Astrocyte (in vitro differentiated cells and primary cell): ENCODE measurements around the gene SLC22A31. TPM values are rescaled to one million over a fixed set of nuclear protein-coding genes. Genes with fewer than 3 reads are reported as not detected.
A peak's percentile ranks its signal among the peaks of the same experiment; 100 is the strongest.

ENCODE experiments used
- DNase-seq: peaks from one replicate; pipeline ENCODE4 v3.0.0-alpha.2; 2010; ENCODE audit warnings: low read depth
- FAIRE-seq: peaks from 2 replicates; lab custom pipeline; 2011; peaks lifted over from hg19 to GRCh38; lab: Jason Lieb, UNC
- H2AFZ ChIP-seq: 2 replicates; pipeline ENCODE4 v1.6.0; 2012; ENCODE audit warnings: low read depth, low read length, inconsistent platforms
- H3K27ac ChIP-seq: 2 replicates; pipeline ENCODE4 v1.5.1; 2011; ENCODE audit warnings: low read depth, low read length, inconsistent platforms
- H3K27me3 ChIP-seq: 2 replicates; pipeline ENCODE4 v1.6.0; 2011; ENCODE audit warnings: low read length, inconsistent platforms; ENCODE audit not compliant: insufficient read depth
- H3K36me3 ChIP-seq: 2 replicates; pipeline ENCODE4 v1.5.1; 2011; ENCODE audit warnings: low read length, inconsistent platforms; ENCODE audit not compliant: insufficient read depth
- H3K4me1 ChIP-seq: 2 replicates; pipeline ENCODE4 v1.5.1; 2011; ENCODE audit warnings: low read length, inconsistent platforms; ENCODE audit not compliant: insufficient read depth
- H3K4me2 ChIP-seq: 2 replicates; pipeline ENCODE4 v1.6.0; 2012; ENCODE audit warnings: low read length, inconsistent platforms
- H3K4me3 ChIP-seq: 2 replicates; pipeline ENCODE4 v1.5.1; 2011; ENCODE audit warnings: low read depth, mild to moderate bottlenecking, low read length, inconsistent platforms; ENCODE audit not compliant: insufficient read depth
- H3K79me2 ChIP-seq: 2 replicates; pipeline ENCODE4 v1.6.0; 2012; ENCODE audit warnings: mild to moderate bottlenecking, low read length, inconsistent platforms; ENCODE audit not compliant: insufficient read depth
- H3K9ac ChIP-seq: 2 replicates; pipeline ENCODE4 v1.6.0; 2012; ENCODE audit warnings: mild to moderate bottlenecking, low read length, inconsistent platforms
- H3K9me3 ChIP-seq: 2 replicates; pipeline ENCODE4 v1.5.1; 2012; ENCODE audit warnings: low read depth, mild to moderate bottlenecking, low read length, inconsistent platforms; ENCODE audit not compliant: insufficient read depth
- H4K20me1 ChIP-seq: 2 replicates; pipeline ENCODE4 v1.6.0; 2012; ENCODE audit warnings: low read length, inconsistent platforms; ENCODE audit not compliant: insufficient read depth
- H3K27ac Mint-ChIP-seq: one replicate; pipeline ENCODE4 v1.8.0; 2021; ENCODE audit warnings: mild to moderate bottlenecking, mixed read lengths; ENCODE audit not compliant: unreplicated experiment
- H3K27me3 Mint-ChIP-seq: one replicate; pipeline ENCODE4 v1.8.0; 2021; ENCODE audit warnings: low read depth, mixed read lengths; ENCODE audit not compliant: unreplicated experiment
- H3K36me3 Mint-ChIP-seq: one replicate; pipeline ENCODE4 v1.8.0; 2021; ENCODE audit warnings: low read depth, mixed read lengths; ENCODE audit not compliant: unreplicated experiment
- H3K4me1 Mint-ChIP-seq: one replicate; pipeline ENCODE4 v1.8.0; 2021; ENCODE audit warnings: low read depth, mixed read lengths; ENCODE audit not compliant: unreplicated experiment
- H3K4me3 Mint-ChIP-seq: one replicate; pipeline ENCODE4 v1.8.0; 2021; ENCODE audit warnings: mild to moderate bottlenecking, moderate library complexity, mixed read lengths; ENCODE audit not compliant: unreplicated experiment
- H3K9me3 Mint-ChIP-seq: one replicate; pipeline ENCODE4 v1.8.0; 2021; ENCODE audit warnings: mild to moderate bottlenecking, mixed read lengths; ENCODE audit not compliant: unreplicated experiment
- CTCF ChIP-seq: IDR thresholded peaks from 2 replicates; pipeline ENCODE4 v1.5.1; 2011; ENCODE audit warnings: low read depth, mild to moderate bottlenecking, inconsistent platforms, low read length, moderate library complexity; ENCODE audit not compliant: insufficient read depth
- EZH2 ChIP-seq: IDR thresholded peaks from 2 replicates; pipeline ENCODE4 v1.6.1; 2012; ENCODE audit warnings: mild to moderate bottlenecking, low read length, inconsistent platforms; ENCODE audit not compliant: insufficient read depth
- total RNA-seq: library from RNA; stranded (reverse); gene quantifications from 2 replicates; pipeline ENCODE4 v1.2.1, GENCODE V29; 2021

The SLC22A31 gene
- total RNA-seq, 1 donor from 2014 or later, result 1.3 TPM

- Histone ChIP-seq H3K9me3 (peaks cover 4% of the 10 kb centered on the region), H3K36me3 (no peaks in the 10 kb centered on the region), H3K4me3 (no peak overlapping the region), H3K27me3 (peaks cover 29% of the 10 kb centered on the region), H3K9ac (no peak overlapping the region), H4K20me1 (no peaks in the 10 kb centered on the region), H3K79me2 (no peaks in the 10 kb centered on the region), H3K4me1 (no peaks in the 10 kb centered on the region), H2AFZ (peak overlapping the region; percentile 34), H3K27ac (no peak overlapping the region), H3K4me2 (peak overlapping the region; percentile 74)
- peak; percentile 97 for TF ChIP-seq EZH2
- no peak for TF ChIP-seq CTCF
- no peak for DNase-seq
- Mint-ChIP-seq H3K27ac (no peak overlapping the region), H3K4me1 (no peaks in the 10 kb centered on the region), H3K9me3 (peaks cover 9% of the 10 kb centered on the region), H3K4me3 (no peak overlapping the region), H3K36me3 (no peaks in the 10 kb centered on the region), H3K27me3 (peaks cover 37% of the 10 kb centered on the region)
- no peak for FAIRE-seq
Measured at GRCh38 chr16:89200850-89201411, 594 bp upstream of the SLC22A31 start.

DNA sequence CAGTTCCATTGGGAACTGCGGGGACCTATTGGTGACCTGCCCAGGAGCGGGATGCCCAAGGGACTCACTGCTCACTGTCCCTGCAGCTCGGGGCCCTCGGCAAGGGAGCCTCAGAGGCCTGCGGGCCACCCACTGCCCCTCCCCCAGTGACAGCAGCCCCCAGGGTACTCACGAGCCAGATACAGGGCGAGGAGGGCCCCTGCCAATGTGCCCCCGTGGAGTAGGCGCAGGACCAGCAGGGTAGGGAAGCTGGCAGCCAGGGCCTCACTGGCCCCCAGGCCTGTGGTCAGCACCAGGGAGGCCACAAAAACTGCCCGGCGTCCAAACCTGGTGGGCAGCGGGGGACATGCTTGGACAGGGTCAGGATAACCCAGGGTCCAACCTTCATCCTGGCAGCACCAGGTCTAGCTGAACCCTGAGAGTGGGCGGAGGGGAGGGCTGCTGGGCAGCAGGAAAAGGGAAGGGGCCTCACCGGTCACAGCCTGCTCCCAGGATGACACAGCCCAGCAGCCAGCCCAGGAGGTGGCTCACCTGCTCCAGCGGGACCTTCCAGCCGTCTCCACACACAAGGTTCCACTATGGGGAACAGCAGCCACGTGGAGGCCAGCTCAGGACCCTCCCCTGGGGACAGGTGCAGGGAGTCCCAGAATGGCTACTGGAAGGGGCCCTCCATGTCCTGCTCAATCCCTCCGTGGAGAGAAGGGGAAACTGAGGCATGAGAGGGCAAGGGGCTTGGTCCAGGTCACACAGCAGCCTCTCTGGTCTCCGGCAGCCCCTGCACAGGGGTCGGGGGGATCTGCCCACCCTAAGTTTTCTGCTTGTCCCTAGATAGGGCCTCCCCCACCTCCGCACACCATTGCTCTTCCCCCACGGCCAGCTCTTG is 855 bp downstream of the SLC22A31 start:
- Histone ChIP-seq H3K4me1 (no peaks in the 10 kb centered on the region), H3K4me2 (no peak overlapping the region), H3K9me3 (peaks cover 4% of the 10 kb centered on the region), H2AFZ (no peak overlapping the region), H3K79me2 (no peaks in the 10 kb centered on the region), H3K4me3 (no peak overlapping the region), H3K27me3 (peaks cover 29% of the 10 kb centered on the region), H4K20me1 (no peaks in the 10 kb centered on the region), H3K9ac (no peak overlapping the region), H3K27ac (no peak overlapping the region), H3K36me3 (no peaks in the 10 kb centered on the region)
- Mint-ChIP-seq H3K4me1 (no peaks in the 10 kb centered on the region), H3K9me3 (peaks cover 9% of the 10 kb centered on the region), H3K4me3 (no peak overlapping the region), H3K27ac (no peak overlapping the region), H3K36me3 (no peaks in the 10 kb centered on the region), H3K27me3 (peaks cover 37% of the 10 kb centered on the region)
- TF ChIP-seq CTCF (no peak), EZH2 (no peak)
- FAIRE-seq (no peak), DNase-seq (no peak)
